Middle frontal gyrus (tissue), 1 donor: ENCODE measurements around the gene ELAC2.

ENCODE experiments used
- DNase-seq: peaks from one replicate; pipeline ENCODE4 v3.0.0-alpha.2; 2015; ENCODE audit warnings: low spot score; ENCODE audit errors: extremely low spot score

ELAC2 gene

DNA sequence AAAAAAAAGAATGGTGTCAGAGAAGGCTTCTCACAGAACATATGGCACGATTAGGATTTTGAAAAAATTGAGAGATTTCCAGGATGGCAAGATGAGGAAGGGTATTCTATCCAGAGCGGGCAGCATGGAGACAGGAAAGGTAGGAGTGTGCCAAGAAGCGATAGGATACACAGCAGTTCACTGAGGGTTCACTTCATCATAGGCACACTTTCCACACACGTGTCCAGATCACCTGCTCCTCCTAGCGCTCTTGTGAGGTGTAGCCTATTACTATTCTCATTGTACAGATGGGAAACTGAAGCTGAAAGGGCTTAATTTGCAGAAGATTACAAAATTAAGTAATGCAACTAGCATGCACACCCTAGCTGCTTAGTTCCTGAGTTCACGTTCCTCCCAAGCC lies 6.2 kb upstream of the ELAC2 start:
- DNase-seq, result no peak

- DNase-seq, result no peak
Measured at GRCh38 chr17:13016881-13017654, 759 bp downstream of the ELAC2 start.

- DNase-seq, result no peak
Measured at GRCh38 chr17:13014801-13015200, 3.0 kb downstream of the ELAC2 start.

GRCh38 chr17:13010959-13011358 lies 6.9 kb downstream of the ELAC2 start:
- no peak for DNase-seq

GRCh38 chr17:13008461-13008860 lies 9.4 kb downstream of the ELAC2 start:
- DNase-seq, result no peak

GRCh38 chr17:13005530-13005929 lies 12.3 kb downstream of the ELAC2 start:
- no peak for DNase-seq

DNA sequence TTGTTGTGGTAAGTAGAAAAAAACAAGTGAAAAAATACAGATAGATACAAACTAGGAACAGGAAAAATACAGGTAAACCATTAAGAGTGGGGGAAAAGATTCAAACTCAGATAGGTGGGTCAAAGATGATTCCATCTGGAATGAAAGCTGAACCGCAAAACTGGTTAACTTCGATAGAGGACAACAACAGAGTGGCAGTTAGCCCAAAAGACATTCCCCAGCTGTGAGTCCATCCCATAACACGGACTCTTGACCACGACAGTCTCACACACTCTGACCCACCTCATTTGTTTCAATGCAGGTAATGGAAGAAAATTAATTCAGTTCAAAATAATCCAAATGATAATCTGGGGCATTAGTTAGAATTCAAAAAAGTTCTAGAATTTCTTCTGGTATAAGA lies 13.5 kb downstream of the ELAC2 start:
- no peak for DNase-seq

- DNase-seq, result no peak
Measured at GRCh38 chr17:13003927-13004326, 13.9 kb downstream of the ELAC2 start.

- DNase-seq, result no peak
Measured at GRCh38 chr17:13003454-13003851, 14.4 kb downstream of the ELAC2 start.

- DNase-seq, result peak; percentile 76
Measured at GRCh38 chr17:13002761-13003453, 14.9 kb downstream of the ELAC2 start.

DNA sequence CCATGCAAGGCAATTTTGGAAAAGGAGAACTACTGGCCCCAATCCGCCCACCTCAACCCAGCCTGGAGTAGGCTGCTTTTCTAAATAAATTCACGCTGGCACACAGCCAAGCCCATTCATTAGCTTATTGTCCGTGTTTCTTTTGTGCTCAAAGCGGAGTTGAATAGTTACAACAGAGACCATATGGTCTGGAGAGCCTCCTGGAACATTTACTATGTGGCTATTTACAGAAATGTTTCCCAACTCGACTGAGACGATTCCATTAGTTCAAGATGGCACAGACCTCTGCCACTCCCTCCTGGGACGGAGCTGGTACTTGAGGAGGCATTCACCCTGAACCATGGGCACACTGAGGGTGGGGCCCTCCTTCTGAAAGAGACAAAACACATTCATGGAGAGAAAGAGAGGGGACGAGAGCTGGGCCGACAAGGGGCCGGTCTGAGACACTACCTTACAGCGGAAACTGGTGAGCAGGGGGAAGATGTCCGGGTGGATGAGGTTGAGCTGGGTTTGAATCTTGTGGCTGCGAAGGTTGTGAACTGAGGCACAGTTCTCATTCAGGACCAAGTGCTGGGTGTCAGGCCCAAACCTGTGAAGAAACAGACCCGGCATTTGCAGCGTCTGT lies 15.7 kb downstream of the ELAC2 start:
- DNase-seq, result no peak

DNA sequence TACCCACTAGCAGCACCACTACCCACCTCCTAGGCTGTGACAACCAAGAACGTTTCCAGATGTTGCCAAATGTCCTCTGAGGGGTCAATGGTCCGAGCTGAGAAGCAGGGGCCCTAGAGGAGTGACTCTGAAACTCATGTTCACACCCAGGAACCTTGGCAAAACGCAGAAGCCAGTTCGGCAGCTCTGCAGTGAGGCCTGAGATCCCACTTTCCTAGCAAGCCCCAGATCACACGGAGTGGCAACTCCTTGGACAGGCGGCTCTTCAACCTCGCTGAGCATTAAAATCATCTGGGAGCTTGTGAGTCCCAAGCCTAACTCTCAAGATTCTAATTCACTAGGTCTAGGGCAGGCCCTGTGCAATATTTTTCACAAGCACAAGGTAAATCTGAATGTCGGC lies 17.3 kb downstream of the ELAC2 start:
- no peak for DNase-seq

- no peak for DNase-seq
Measured at GRCh38 chr17:12998874-12999273, 19.0 kb downstream of the ELAC2 start.

GRCh38 chr17:12998461-12998860 lies 19.4 kb downstream of the ELAC2 start:
- no peak for DNase-seq

DNA sequence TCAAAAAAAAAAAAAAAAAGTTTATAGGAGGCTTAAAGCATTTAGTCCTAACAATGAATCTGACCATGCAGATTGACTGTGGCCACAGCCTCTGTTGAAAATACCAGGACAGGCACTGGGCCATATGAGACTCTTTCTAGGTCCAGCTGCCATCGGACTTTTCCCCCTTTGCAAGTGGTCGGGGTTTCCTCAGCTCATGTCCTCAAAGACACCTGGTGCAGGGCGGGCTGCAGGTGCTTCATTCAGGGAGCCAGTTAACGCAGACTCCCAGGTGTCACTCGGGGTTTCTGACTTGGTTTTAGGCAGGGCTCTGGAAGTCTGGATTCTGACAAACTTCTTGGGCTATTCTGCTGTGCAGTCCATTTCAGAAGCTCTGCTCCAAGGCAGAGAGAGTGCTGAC lies 20.9 kb downstream of the ELAC2 start:
- no peak for DNase-seq

GRCh38 chr17:12996357-12996756 lies 21.5 kb downstream of the ELAC2 start:
- DNase-seq, result no peak

DNA sequence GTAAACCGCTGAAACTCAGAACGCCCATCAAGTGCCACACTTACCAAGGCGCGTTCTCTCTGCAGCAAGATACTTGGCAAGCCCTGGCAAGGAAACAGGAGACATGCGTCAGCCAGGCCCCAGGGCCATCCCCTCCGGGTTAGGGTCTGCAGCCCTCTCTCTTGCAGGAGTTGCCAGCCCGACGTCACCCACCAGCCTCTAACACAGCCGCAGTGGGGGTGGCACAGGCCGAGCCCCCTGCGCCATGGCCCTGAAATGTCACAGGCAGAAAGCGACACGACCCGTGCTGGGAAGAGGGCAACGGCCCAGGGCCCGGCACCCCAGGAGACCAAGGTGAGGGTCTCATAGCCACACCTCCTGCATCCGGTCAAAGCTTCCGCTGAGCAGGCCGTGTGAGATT lies 21.9 kb downstream of the ELAC2 start:
- DNase-seq, result no peak

DNA sequence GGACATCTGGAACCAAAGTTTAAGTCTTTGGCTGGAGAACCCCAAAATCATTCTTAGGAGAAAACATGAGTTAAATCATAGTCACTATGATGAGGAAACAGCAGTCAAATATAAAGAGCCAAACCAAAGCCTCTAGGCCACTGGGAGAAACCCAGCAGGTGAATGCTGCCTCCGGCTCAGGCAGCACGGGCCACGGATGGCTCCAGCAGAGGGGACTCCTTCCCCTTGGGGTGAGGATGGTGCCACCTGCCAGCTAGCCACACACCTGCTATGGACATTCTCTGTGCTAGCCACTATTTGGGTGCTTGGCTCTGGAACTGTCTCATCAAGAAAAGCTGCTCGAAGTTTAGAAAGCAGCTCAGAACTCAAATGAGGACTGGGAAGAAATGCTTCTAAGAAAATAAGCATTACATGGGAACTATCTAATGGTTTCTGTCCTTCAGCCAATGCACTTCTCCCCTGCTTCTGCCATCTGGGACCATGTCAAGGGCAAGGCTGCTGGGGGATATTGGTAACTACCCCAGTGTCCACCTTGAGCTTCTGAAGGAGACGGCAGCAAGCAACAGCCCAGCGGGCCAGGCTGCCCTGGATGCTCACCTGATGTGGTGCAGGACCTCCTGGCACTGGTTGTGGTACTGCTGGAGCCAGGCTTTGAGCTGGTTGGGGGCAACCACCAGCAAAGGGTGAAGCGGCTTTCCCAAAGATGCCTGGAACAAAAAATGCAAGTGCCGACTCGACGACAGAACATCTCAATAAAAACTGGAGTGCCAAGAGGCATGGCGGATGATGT lies 22.5 kb downstream of the ELAC2 start:
- DNase-seq, result no peak

- no peak for DNase-seq
Measured at GRCh38 chr17:12994341-12995074, 23.3 kb downstream of the ELAC2 start.

GRCh38 chr17:12993631-12994030 lies 24.2 kb downstream of the ELAC2 start:
- DNase-seq, result no peak

GRCh38 chr17:12992676-12993075 lies 25.2 kb downstream of the ELAC2 start:
- DNase-seq, result no peak
